ENCODE measurements around the gene CFAP65.

The CFAP65 gene

GRCh38 chr2:219045937-219046550 is 4.7 kb upstream of the CFAP65 start:
- peak; percentile 45 to 68 (median 63) for DNase-seq
- 0% methylated on average over 4 of the region's 6 CpGs for WGBS (ENCODE audit: insufficient coverage)
- ChIA-PET CTCF (interaction anchor here (0.9 to 2.1 kb wide), 9 partner anchors 10 to 253 kb away, joined by 3 to 8 read pairs (median 4); no protein-coding TSS in a partner anchor), POLR2A (no interaction called here)
- H3K27me3 ChIP-seq (replicated peaks in 2 of 5; ENCODE audit: control insufficient read depth in 4 of 5, insufficient read depth in 5 of 5, low read length in 4 of 5) = peaks cover 4 to 84% (median 22%) of the 10 kb centered on the region in 5 experiments
- H3K27ac ChIP-seq (ENCODE audit: insufficient read depth in 1 of 2, low read depth in 1 of 2, low read length in 2 of 2, poor library complexity in 1 of 2, severe bottlenecking in 2 of 2) = no peak overlapping the region
- no peaks in the 10 kb centered on the region for H3K36me3 ChIP-seq (ENCODE audit: control insufficient read depth in 4 of 4, insufficient read depth in 4 of 4, low read length in 3 of 4)
- no peaks in the 10 kb centered on the region for H3K9me3 ChIP-seq (ENCODE audit: control extremely low read depth in 1 of 5, control insufficient read depth in 4 of 5, insufficient read depth in 2 of 5, low read depth in 1 of 5, low read length in 4 of 5)
- no peak overlapping the region for H3K4me3 ChIP-seq (ENCODE audit: control insufficient read depth in 1 of 7, extremely low read depth in 1 of 7, insufficient read depth in 4 of 7, low read depth in 2 of 7, low read length in 6 of 7)
- H3K4me1 ChIP-seq (ENCODE audit: control extremely low read depth in 1 of 4, control insufficient read depth in 4 of 4, insufficient read depth in 4 of 4, low read length in 3 of 4) = peaks cover 0 to 4% (median 1%) of the 10 kb centered on the region in 4 experiments

DNA sequence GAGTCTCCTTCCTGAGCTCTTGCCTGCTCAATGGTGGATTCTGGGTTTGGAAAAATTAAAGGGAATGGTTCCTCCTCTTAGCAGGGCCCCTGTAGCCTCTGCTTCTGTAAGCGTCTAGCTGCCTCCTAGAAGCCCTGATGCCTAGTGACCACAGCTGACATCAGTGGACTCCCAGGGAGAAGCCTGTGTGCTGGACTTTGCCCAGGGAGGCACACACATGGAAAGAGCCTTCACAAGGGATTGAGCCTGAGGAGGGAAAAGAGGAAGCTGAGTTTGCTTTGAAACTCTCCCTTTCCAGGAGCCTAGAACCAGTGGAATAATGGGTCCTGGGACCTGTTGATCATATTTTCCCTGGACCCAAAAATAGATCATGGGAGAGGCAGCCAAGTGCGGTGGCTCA is 1.4 kb upstream of the CFAP65 start:
- POLR2A ChIA-PET = no interaction called here
- DNase-seq = no peak
- WGBS (ENCODE audit: insufficient coverage) = 100% methylated on average over 1 of the region's 2 CpGs
- H3K36me3 ChIP-seq (ENCODE audit: control insufficient read depth in 4 of 4, insufficient read depth in 4 of 4, low read length in 3 of 4) = no peaks in the 10 kb centered on the region
- CTCF ChIA-PET = interaction anchor here (0.7 to 2.4 kb wide), 7 partner anchors 9 to 78 kb away, joined by 3 to 11 read pairs (median 3); no protein-coding TSS in a partner anchor
- no peak overlapping the region for H3K27ac ChIP-seq (ENCODE audit: insufficient read depth in 1 of 2, low read depth in 1 of 2, low read length in 2 of 2, poor library complexity in 1 of 2, severe bottlenecking in 2 of 2)
- H3K4me3 ChIP-seq (ENCODE audit: control insufficient read depth in 1 of 7, extremely low read depth in 1 of 7, insufficient read depth in 4 of 7, low read depth in 2 of 7, low read length in 6 of 7) = no peak overlapping the region
- peaks cover 4 to 83% (median 30%) of the 10 kb centered on the region in 5 experiments for H3K27me3 ChIP-seq (replicated peaks in 2 of 5; ENCODE audit: control insufficient read depth in 4 of 5, insufficient read depth in 5 of 5, low read length in 4 of 5)
- peaks cover 0 to 4% (median 1%) of the 10 kb centered on the region in 4 experiments for H3K4me1 ChIP-seq (ENCODE audit: control extremely low read depth in 1 of 4, control insufficient read depth in 4 of 4, insufficient read depth in 4 of 4, low read length in 3 of 4)
- peaks cover 0 to 7% (median 0%) of the 10 kb centered on the region in 5 experiments for H3K9me3 ChIP-seq (ENCODE audit: control extremely low read depth in 1 of 5, control insufficient read depth in 4 of 5, insufficient read depth in 2 of 5, low read depth in 1 of 5, low read length in 4 of 5)

DNA sequence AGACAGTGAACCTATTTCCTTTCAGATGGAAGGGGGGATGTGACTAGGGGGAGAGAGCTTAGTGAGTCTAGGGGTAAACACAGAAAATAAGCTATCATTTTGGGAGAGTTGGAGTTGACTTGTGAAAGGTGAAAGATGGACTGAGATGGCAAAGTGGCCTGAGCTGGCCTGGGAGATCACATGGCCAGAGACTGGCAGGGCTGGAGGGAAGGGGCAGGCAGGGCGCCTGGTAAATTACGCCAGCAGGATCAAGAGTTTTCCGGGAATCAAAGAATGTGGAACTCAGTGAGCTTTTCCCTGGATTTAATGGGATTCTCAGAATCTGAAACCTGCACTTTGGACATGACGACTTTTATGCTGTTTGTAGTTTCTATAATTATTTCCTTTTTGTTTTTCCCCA is 841 bp upstream of the CFAP65 start:
- Histone ChIP-seq H3K4me1 (ENCODE audit: control extremely low read depth in 1 of 4, control insufficient read depth in 4 of 4, insufficient read depth in 4 of 4, low read length in 3 of 4) (peaks cover 0 to 4% (median 1%) of the 10 kb centered on the region in 4 experiments), H3K27me3 (replicated peaks in 2 of 5; ENCODE audit: control insufficient read depth in 4 of 5, insufficient read depth in 5 of 5, low read length in 4 of 5) (peaks cover 4 to 83% (median 35%) of the 10 kb centered on the region in 5 experiments), H3K27ac (ENCODE audit: insufficient read depth in 1 of 2, low read depth in 1 of 2, low read length in 2 of 2, poor library complexity in 1 of 2, severe bottlenecking in 2 of 2) (no peak overlapping the region), H3K4me3 (ENCODE audit: control insufficient read depth in 1 of 7, extremely low read depth in 1 of 7, insufficient read depth in 4 of 7, low read depth in 2 of 7, low read length in 6 of 7) (no peak overlapping the region), H3K9me3 (ENCODE audit: control extremely low read depth in 1 of 5, control insufficient read depth in 4 of 5, insufficient read depth in 2 of 5, low read depth in 1 of 5, low read length in 4 of 5) (peaks cover 0 to 7% (median 0%) of the 10 kb centered on the region in 5 experiments), H3K36me3 (ENCODE audit: control insufficient read depth in 4 of 4, insufficient read depth in 4 of 4, low read length in 3 of 4) (no peaks in the 10 kb centered on the region)
- WGBS (ENCODE audit: insufficient coverage) = 94% methylated on average over 3 of the region's 4 CpGs
- ChIA-PET POLR2A (no interaction called here), CTCF (interaction anchor here (0.7 to 2.4 kb wide), 7 partner anchors 11 to 79 kb away, joined by 3 to 11 read pairs (median 5); no protein-coding TSS in a partner anchor)
- DNase-seq = no peak

DNA sequence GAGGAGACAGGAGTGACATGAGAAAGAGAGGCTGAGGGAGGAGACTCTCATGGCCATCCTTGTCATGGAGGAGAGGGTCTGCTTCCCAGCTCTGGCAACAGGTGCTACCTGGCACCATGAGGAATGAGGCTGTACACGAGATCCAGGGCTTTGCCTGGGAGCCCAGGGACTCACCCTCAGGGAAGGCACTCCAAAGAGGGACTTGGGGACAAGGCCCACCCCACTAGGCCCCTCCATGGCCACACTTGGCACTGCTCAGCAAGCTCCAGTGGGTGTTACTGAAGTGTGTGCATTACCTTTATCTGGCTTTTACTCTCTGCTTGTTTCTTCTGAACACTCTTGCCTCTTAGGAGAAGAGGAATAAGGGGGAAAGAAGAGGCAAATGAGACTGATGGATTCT is 2.7 kb downstream of the CFAP65 start:
- Histone ChIP-seq H3K4me1 (ENCODE audit: control extremely low read depth in 1 of 4, control insufficient read depth in 4 of 4, insufficient read depth in 4 of 4, low read length in 3 of 4) (peaks cover 0 to 4% (median 1%) of the 10 kb centered on the region in 4 experiments), H3K36me3 (ENCODE audit: control insufficient read depth in 4 of 4, insufficient read depth in 4 of 4, low read length in 3 of 4) (no peaks in the 10 kb centered on the region), H3K4me3 (ENCODE audit: control insufficient read depth in 1 of 7, extremely low read depth in 1 of 7, insufficient read depth in 4 of 7, low read depth in 2 of 7, low read length in 6 of 7) (no peak overlapping the region), H3K27me3 (replicated peaks in 2 of 5; ENCODE audit: control insufficient read depth in 4 of 5, insufficient read depth in 5 of 5, low read length in 4 of 5) (peaks cover 7 to 87% (median 33%) of the 10 kb centered on the region in 5 experiments), H3K9me3 (ENCODE audit: control extremely low read depth in 1 of 5, control insufficient read depth in 4 of 5, insufficient read depth in 2 of 5, low read depth in 1 of 5, low read length in 4 of 5) (peaks cover 0 to 7% (median 0%) of the 10 kb centered on the region in 5 experiments), H3K27ac (ENCODE audit: insufficient read depth in 1 of 2, low read depth in 1 of 2, low read length in 2 of 2, poor library complexity in 1 of 2, severe bottlenecking in 2 of 2) (no peak overlapping the region)
- CTCF ChIA-PET = interaction anchor here (0.7 to 3.0 kb wide), 6 partner anchors 8 to 107 kb away, joined by 3 to 9 read pairs (median 5); no protein-coding TSS in a partner anchor
- no peak for DNase-seq
- 29% methylated on average over 1 of the region's 1 CpG for WGBS (ENCODE audit: insufficient coverage)
- POLR2A ChIA-PET = no interaction called here

DNA sequence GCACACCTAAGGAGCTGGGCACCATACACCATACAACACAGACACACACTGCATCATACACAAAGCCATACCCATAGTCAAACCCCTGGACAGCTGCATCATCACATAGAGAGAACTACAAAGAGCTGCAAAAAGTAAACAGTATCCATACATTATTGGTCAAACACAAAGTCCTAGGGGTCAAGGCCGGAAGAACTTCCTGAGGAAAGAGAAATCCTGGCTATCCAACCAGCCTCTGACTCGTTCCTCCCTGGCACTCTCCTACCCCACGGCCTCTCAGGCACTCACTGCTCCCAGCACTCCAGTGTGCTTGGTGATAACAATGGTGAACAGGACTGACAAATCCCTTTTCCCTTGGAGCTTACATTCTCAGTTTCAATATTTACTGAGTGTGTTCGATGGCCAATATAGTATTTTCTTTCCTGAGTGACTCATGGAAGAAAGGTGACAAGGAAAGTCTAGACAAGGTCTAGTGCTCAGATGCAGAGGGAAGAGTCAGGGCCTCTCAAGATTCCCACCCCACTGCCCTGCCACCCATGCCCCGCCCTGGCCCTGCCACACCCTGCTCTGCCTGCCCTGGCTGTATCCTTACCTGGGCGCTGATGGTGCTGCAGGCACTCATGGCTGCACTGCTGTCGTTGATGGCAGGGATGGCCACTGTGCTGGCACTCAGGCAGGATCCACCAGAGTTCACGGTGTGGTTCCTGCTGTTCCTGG is 3.4 kb downstream of the CFAP65 start:
- Histone ChIP-seq H3K36me3 (ENCODE audit: control insufficient read depth in 4 of 4, insufficient read depth in 4 of 4, low read length in 3 of 4) (no peaks in the 10 kb centered on the region), H3K4me1 (ENCODE audit: control extremely low read depth in 1 of 4, control insufficient read depth in 4 of 4, insufficient read depth in 4 of 4, low read length in 3 of 4) (peaks cover 0 to 4% (median 1%) of the 10 kb centered on the region in 4 experiments), H3K27ac (ENCODE audit: insufficient read depth in 1 of 2, low read depth in 1 of 2, low read length in 2 of 2, poor library complexity in 1 of 2, severe bottlenecking in 2 of 2) (no peak overlapping the region), H3K4me3 (ENCODE audit: control insufficient read depth in 1 of 7, extremely low read depth in 1 of 7, insufficient read depth in 4 of 7, low read depth in 2 of 7, low read length in 6 of 7) (no peak overlapping the region), H3K9me3 (ENCODE audit: control extremely low read depth in 1 of 5, control insufficient read depth in 4 of 5, insufficient read depth in 2 of 5, low read depth in 1 of 5, low read length in 4 of 5) (peaks cover 0 to 7% (median 0%) of the 10 kb centered on the region in 5 experiments), H3K27me3 (replicated peaks in 2 of 5; ENCODE audit: control insufficient read depth in 4 of 5, insufficient read depth in 5 of 5, low read length in 4 of 5) (peaks cover 7 to 84% (median 33%) of the 10 kb centered on the region in 5 experiments)
- ChIA-PET CTCF (interaction anchor here (0.7 to 3.0 kb wide), 8 partner anchors 10 to 108 kb away, joined by 3 to 9 read pairs (median 5); no protein-coding TSS in a partner anchor), POLR2A (no interaction called here)
- DNase-seq = no peak
- WGBS (ENCODE audit: insufficient coverage) = 75% methylated on average over 8 of the region's 8 CpGs

DNA sequence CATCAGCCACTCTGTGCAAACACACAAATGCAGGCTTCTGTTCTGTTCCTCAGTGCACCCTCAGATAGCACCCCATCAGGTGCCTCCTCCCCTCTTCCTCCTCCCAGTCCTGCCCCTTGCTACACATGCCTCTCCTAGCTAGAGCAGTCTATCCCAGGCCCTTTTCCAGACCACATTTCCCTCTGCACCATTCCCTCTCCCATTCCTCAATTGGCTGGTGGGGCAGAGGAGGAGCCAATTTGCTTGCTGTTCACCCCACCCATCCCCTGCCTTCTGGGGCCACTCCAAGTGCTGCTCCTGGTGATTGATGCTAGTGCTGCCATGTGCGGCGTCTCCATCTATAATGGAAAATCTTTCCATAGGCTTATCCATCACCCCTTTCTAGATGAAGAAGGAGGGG is 5.4 kb downstream of the CFAP65 start:
- WGBS (ENCODE audit: insufficient coverage) = no CpG with 5 or more reads among the region's 2 CpGs
- DNase-seq = no peak
- H3K36me3 ChIP-seq (ENCODE audit: control insufficient read depth in 4 of 4, insufficient read depth in 4 of 4, low read length in 3 of 4) = no peaks in the 10 kb centered on the region
- H3K27me3 ChIP-seq (replicated peaks in 2 of 5; ENCODE audit: control insufficient read depth in 4 of 5, insufficient read depth in 5 of 5, low read length in 4 of 5) = peaks cover 2 to 72% (median 22%) of the 10 kb centered on the region in 5 experiments
- no peak overlapping the region for H3K27ac ChIP-seq (ENCODE audit: insufficient read depth in 1 of 2, low read depth in 1 of 2, low read length in 2 of 2, poor library complexity in 1 of 2, severe bottlenecking in 2 of 2)
- H3K4me1 ChIP-seq (ENCODE audit: control extremely low read depth in 1 of 4, control insufficient read depth in 4 of 4, insufficient read depth in 4 of 4, low read length in 3 of 4) = peaks cover 0 to 2% (median 0%) of the 10 kb centered on the region in 4 experiments
- POLR2A ChIA-PET = no interaction called here
- peaks cover 0 to 7% (median 0%) of the 10 kb centered on the region in 5 experiments for H3K9me3 ChIP-seq (ENCODE audit: control extremely low read depth in 1 of 5, control insufficient read depth in 4 of 5, insufficient read depth in 2 of 5, low read depth in 1 of 5, low read length in 4 of 5)
- CTCF ChIA-PET = interaction anchor here (1.2 to 2.1 kb wide), 3 partner anchors 9 to 82 kb away, joined by 3 to 5 read pairs (median 3); no protein-coding TSS in a partner anchor
- H3K4me3 ChIP-seq (ENCODE audit: control insufficient read depth in 1 of 7, extremely low read depth in 1 of 7, insufficient read depth in 4 of 7, low read depth in 2 of 7, low read length in 6 of 7) = no peak overlapping the region

All from common myeloid progenitor, CD34-positive (primary cell).